Activated CD4-positive, alpha-beta T cell treated with anti-CD3 and anti-CD28 coated beads, Interleukin-2, amount 10 ng/mL, durations not matched to agents 7 days and 5 days (primary cell): Measurements from ENCODE around the gene EPB41L5. TPM values are rescaled to one million over a fixed set of nuclear protein-coding genes. Genes with fewer than 3 reads are reported as not detected.
"Not testable (repeated sequence)": the region's sequence is repeated elsewhere in the genome, so short reads cannot be mapped to it uniquely, and the experiment has no call there.

Experiments
- CTCF ChIA-PET: fragments of 350-600 bp; sonication (Branson Sonifier 250); formaldehyde crosslinking; loops from one replicate; lab custom pipeline; 2021; ENCODE audit warnings: antibody characterized with exemption; lab: Charles Lee
- POLR2A ChIA-PET: fragments of 350-600 bp; sonication (Branson Sonifier 250); formaldehyde crosslinking; loops from one replicate; lab custom pipeline; 2021; ENCODE audit warnings: antibody characterized with exemption; lab: Charles Lee
- DNase-seq: peaks from one replicate; pipeline ENCODE4 v3.0.0-alpha.2; 2020
- H3K27ac Mint-ChIP-seq: one replicate; pipeline ENCODE4 v1.8.0; 2021; ENCODE audit warnings: mild to moderate bottlenecking, moderate library complexity, mixed read lengths
- H3K27me3 Mint-ChIP-seq: one replicate; pipeline ENCODE4 v1.8.0; 2021; ENCODE audit warnings: mixed read lengths
- H3K36me3 Mint-ChIP-seq: one replicate; pipeline ENCODE4 v1.8.0; 2021; ENCODE audit warnings: low read depth, mixed read lengths
- H3K4me1 Mint-ChIP-seq: one replicate; pipeline ENCODE4 v1.8.0; 2021; ENCODE audit warnings: mixed read lengths
- H3K4me3 Mint-ChIP-seq: one replicate; pipeline ENCODE4 v1.8.0; 2021; ENCODE audit warnings: mild to moderate bottlenecking, moderate library complexity, mixed read lengths
- H3K9me3 Mint-ChIP-seq: one replicate; pipeline ENCODE4 v1.8.0; 2021; ENCODE audit warnings: mixed read lengths
- total RNA-seq, 2 experiments: library from RNA; stranded (reverse); gene quantifications; one replicate each; pipeline ENCODE4 v1.2.3, GENCODE V29; 2021

The EPB41L5 gene
- total RNA-seq, 2 experiments from 2014 or later, result 3.4 to 3.7 TPM

DNA sequence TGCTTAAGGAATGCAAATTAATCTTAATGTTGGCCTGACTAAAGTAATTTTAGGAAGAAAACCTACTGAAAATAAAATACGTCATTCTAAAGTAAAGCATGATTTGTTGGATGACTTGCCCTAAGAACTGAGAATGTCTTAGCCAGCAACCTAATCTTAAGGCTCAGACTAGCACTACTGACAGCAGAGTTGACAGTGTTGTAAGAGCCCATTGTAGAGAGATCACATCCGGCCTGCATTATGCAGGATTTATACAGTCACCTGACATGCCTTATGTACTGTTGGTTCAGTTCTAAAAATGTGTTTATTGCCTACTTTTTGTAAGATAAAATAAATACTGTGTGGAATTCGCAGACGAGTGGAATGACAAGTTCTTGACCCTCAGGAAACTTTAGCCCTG lies 128.0 kb downstream of the EPB41L5 start:
- Mint-ChIP-seq H3K27me3 (no peaks in the 10 kb centered on the region), H3K9me3 (no peaks in the 10 kb centered on the region), H3K4me3 (no peak overlapping the region), H3K36me3 (peaks cover 16% of the 10 kb centered on the region), H3K4me1 (no peaks in the 10 kb centered on the region), H3K27ac (no peak overlapping the region)
- CTCF ChIA-PET, result no interaction called here
- DNase-seq, result no peak
- POLR2A ChIA-PET, result no interaction called here

DNA sequence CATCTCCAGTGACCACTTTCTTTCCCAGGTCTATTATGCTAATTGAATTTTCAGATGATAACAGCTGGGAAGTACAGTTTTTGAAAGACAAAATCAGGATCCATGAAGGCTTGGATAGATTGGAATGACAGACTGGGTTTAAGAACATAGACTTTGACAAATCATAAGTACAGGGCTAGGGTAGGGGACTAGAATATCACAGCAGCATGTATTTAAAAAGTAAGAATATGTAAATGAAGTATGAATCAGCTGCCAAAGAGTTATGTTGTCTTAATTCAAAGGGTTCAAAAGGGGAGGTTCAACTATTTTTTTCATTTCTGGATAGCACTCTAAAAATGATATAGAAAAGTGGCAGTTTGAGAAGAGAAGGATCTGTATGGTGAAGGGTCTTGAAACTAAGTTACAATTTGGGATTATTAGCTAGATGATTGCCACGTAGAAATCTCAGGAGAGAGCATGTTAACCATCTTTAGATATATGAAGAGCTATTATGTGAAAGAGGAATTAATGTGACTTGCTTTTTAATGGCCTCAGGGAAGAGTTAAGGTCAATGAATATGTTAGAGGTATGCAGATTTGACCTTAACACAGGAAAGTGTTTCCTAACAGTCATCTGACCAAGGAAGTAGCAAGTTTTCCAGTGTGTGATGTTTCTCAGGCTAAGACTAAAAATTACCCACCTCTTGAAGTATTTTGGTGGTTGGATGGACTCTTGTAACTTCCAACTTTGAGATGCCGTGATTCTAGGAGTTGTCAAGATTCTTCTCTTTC lies 128.6 kb downstream of the EPB41L5 start:
- H3K9me3 Mint-ChIP-seq, result no peaks in the 10 kb centered on the region
- peaks cover 14% of the 10 kb centered on the region for H3K36me3 Mint-ChIP-seq
- no peaks in the 10 kb centered on the region for H3K4me1 Mint-ChIP-seq
- H3K27me3 Mint-ChIP-seq, result no peaks in the 10 kb centered on the region
- ChIA-PET POLR2A (no interaction called here), CTCF (no interaction called here)
- H3K4me3 Mint-ChIP-seq, result no peak overlapping the region
- H3K27ac Mint-ChIP-seq, result no peak overlapping the region
- DNase-seq, result no peak

DNA sequence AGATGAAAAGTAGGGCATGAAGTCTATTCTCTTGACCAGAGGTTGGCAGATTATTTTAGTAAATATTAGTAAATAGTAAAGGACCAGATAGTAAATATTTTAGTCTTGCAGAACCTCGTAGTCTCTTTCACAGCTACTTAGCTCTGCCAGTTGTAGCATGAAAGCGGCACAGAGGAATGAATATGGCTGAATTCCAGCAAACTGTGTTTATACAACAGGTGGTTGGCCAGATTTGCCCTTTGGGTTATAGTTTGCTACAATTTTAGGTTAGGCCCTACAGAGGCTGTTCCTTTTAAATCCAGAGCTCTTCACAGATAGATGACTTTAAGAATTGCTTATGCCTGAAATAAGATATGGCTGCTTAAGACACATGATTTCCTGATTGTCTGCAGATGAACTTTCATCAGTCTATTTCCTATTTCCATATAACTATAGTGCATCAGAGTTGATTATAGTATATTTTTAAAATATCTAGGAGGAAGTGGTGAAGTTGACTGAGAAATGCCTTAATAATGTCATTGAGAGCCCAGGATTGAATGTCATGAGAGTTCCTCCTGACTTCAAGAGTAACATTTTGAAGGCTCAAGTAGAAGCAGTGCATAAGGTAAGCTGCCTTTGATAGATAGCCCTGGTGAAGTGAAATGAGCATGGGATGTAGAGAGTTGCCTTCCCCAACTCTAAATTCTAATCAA lies 129.8 kb downstream of the EPB41L5 start:
- ChIA-PET POLR2A (no interaction called here), CTCF (interaction anchor here (1.7 kb wide), 1 partner anchor 11 kb away, joined by 6 read pairs; no protein-coding TSS in a partner anchor)
- no peaks in the 10 kb centered on the region for H3K9me3 Mint-ChIP-seq
- no peak for DNase-seq
- no peaks in the 10 kb centered on the region for H3K4me1 Mint-ChIP-seq
- no peak overlapping the region for H3K4me3 Mint-ChIP-seq
- H3K27ac Mint-ChIP-seq, result no peak overlapping the region
- H3K27me3 Mint-ChIP-seq, result no peaks in the 10 kb centered on the region
- H3K36me3 Mint-ChIP-seq, result peaks cover 7% of the 10 kb centered on the region

DNA sequence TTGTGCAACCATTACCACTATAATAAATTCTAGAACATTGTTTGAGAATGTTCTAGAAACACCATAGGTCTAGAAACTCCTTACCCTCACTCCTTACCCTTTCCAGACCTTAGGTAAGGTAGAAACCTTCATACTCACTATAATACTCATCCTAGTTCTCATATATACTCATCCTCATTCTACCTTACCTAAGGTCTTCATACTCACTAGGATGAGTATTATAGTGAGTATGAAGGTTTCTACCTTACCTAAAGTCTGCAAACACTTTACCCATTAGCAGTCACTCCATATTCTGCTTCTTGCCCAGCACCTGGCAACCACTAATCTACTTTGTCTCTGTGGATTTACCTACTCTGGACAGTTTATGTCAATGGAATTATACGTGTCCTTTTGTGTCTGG lies 135.4 kb downstream of the EPB41L5 start:
- CTCF ChIA-PET, result no interaction called here
- POLR2A ChIA-PET, result no interaction called here

DNA sequence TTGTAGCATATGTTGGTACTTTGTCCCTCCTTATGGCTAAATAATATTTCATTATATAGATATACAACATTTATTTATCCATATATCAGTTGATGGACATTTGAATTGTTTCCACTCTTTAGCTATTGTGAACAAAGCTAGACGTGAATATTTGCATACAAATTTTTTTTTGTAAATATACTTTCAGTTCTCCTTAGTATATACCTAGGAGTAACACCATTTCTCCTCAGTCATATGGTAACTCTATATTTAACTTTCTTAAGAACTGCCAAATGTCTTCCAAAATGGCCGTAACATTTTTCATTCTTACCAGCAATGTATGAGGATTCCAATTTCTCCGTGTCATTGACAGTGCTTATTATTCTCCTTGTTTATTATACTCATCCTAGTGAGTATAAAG lies 135.8 kb downstream of the EPB41L5 start:
- ChIA-PET CTCF (no interaction called here), POLR2A (no interaction called here)
- Mint-ChIP-seq H3K4me3 (no peak overlapping the region), H3K27me3 (no peaks in the 10 kb centered on the region), H3K36me3 (peaks cover 7% of the 10 kb centered on the region), H3K9me3 (peaks cover 9% of the 10 kb centered on the region), H3K4me1 (no peaks in the 10 kb centered on the region), H3K27ac (no peak overlapping the region)
- no peak for DNase-seq

More for the DNA sequence above, 135.4 kb downstream of the EPB41L5 start:
- DNase-seq, result no peak
- H3K27ac Mint-ChIP-seq, result no peak overlapping the region
- no peaks in the 10 kb centered on the region for H3K4me1 Mint-ChIP-seq
- no peaks in the 10 kb centered on the region for H3K27me3 Mint-ChIP-seq
- peaks cover 5% of the 10 kb centered on the region for H3K36me3 Mint-ChIP-seq
- no peak overlapping the region for H3K4me3 Mint-ChIP-seq
- H3K9me3 Mint-ChIP-seq, result peaks cover 7% of the 10 kb centered on the region

DNA sequence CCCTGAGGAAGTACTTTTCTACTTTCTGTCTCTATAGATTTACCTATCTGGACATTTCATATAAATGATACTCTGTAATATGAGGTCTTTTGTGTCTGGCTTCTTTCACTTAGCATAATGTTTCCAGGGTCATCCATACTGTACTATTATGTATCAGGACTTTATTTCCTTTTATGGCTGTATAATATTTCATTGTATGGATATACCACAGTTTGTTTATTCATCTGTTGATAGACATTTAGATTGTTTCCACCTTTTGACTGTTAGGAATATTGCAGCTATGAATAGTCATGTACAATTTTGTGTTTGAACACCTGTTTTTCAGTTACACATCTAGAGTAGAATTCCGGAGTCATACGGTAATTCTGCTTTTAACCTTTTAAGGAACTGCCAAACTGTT lies 136.5 kb downstream of the EPB41L5 start:
- peaks cover 8% of the 10 kb centered on the region for H3K36me3 Mint-ChIP-seq
- no peak overlapping the region for H3K27ac Mint-ChIP-seq
- no peaks in the 10 kb centered on the region for H3K4me1 Mint-ChIP-seq
- POLR2A ChIA-PET, result no interaction called here
- H3K9me3 Mint-ChIP-seq, result peaks cover 12% of the 10 kb centered on the region
- no peaks in the 10 kb centered on the region for H3K27me3 Mint-ChIP-seq
- DNase-seq, result no peak
- CTCF ChIA-PET, result interaction anchor here (0.6 kb wide), 1 partner anchor 25 kb away, joined by 4 read pairs; no protein-coding TSS in a partner anchor
- H3K4me3 Mint-ChIP-seq, result no peak overlapping the region

DNA sequence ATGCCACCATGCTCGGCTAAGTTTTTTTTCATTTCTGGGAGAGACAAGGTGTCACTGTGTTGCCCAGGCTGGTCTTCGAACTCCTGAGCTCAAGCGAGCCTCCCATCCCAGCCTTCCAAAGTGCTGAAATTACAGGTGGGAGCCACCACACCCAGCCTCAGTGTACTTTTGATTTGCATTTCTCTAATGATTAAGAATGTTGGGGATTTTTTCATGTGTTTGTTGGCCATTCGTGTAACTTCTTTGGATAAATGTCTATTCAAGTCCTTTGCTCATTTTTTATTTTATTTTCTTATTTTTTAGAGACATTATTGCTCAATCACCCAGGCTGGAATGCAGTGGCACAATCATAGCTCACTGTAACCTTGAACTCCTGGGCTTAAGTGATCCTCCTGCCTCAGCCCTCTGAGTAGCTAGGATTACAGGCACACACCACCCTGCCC lies 137.2 kb downstream of the EPB41L5 start:
- CTCF ChIA-PET, result interaction anchor here (0.6 kb wide), 1 partner anchor 25 kb away, joined by 4 read pairs; no protein-coding TSS in a partner anchor
- H3K27me3 Mint-ChIP-seq, result no peaks in the 10 kb centered on the region
- POLR2A ChIA-PET, result no interaction called here
- no peak overlapping the region for H3K27ac Mint-ChIP-seq
- peaks cover 9% of the 10 kb centered on the region for H3K36me3 Mint-ChIP-seq
- H3K9me3 Mint-ChIP-seq, result peaks cover 13% of the 10 kb centered on the region
- DNase-seq, result no peak
- H3K4me3 Mint-ChIP-seq, result no peak overlapping the region
- no peaks in the 10 kb centered on the region for H3K4me1 Mint-ChIP-seq

DNA sequence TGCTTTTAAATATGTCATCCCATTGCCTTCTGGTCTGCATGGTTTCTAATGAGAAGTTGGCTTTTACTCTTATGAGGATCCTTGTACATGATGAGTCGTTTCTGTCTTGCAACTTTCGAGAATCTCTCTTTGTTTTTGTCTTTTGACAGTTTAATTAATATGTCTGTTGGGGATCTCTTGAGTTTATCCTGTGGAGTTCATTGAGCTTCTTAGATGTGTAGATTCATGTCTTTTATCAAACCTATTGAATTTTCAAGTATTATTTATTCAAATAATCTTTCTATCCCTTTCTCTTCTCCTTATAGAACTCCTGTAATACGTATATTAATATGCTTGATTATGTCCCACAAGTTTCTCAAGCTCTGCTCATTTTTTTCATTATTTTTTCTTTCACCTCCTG lies 142.4 kb downstream of the EPB41L5 start:
- no peaks in the 10 kb centered on the region for H3K27me3 Mint-ChIP-seq
- no peaks in the 10 kb centered on the region for H3K4me1 Mint-ChIP-seq
- H3K4me3 Mint-ChIP-seq, result no peak overlapping the region
- H3K36me3 Mint-ChIP-seq, result peaks cover 39% of the 10 kb centered on the region
- peaks cover 27% of the 10 kb centered on the region for H3K9me3 Mint-ChIP-seq
- no peak for DNase-seq
- ChIA-PET CTCF (no interaction called here), POLR2A (interaction anchor here (0.7 kb wide), 1 partner anchor 393 kb away, joined by 3 read pairs; no protein-coding TSS in a partner anchor)
- H3K27ac Mint-ChIP-seq, result no peak overlapping the region

DNA sequence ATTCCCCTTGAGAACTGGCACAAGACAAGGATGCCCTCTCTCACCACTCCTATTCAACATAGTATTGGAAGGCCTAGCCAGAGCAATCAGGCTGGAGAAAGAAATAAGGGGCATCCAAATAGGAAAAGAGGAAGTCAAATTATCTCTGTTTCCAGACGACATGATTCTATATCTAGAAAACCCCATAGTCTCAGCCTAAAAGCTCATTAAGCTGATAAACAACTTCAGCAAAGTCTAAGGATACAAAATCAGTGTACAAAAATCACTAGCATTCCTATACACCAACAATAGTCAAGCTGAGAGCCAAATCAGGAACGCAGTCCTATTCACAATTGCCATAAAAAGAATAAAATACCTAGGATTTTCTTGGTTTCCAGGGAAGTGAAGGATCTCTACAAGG lies 145.8 kb downstream of the EPB41L5 start:
- peaks cover 36% of the 10 kb centered on the region for H3K36me3 Mint-ChIP-seq
- CTCF ChIA-PET, H3K27ac Mint-ChIP-seq, H3K4me1 Mint-ChIP-seq, DNase-seq, POLR2A ChIA-PET, H3K27me3 Mint-ChIP-seq, H3K4me3 Mint-ChIP-seq: not testable (repeated sequence)
- peaks cover 17% of the 10 kb centered on the region for H3K9me3 Mint-ChIP-seq

DNA sequence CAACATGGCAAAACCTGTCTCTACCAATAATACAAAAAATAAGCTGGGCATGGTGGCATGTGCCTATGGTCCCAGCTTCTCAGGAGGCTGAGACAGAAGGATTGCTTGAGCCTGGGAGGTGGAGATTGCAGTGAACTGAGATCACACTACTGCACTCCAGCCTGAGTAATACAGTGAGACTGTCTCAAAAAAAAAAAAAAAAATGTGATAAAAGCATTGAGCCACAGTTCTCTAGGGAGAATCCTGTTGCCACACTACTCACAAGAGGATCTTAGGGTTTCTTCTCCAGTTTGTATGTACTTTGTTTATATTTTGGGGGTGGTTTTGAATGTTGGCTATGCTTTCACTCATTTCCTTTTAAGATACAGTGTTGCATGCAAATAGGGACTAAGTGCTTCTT lies 148.3 kb downstream of the EPB41L5 start:
- CTCF ChIA-PET, result interaction anchor here (0.9 kb wide), 1 partner anchor 14 kb away, joined by 3 read pairs; no protein-coding TSS in a partner anchor
- DNase-seq, result no peak
- POLR2A ChIA-PET, result no interaction called here
- H3K27ac Mint-ChIP-seq, result no peak overlapping the region
- H3K9me3 Mint-ChIP-seq, result peaks cover 11% of the 10 kb centered on the region
- no peaks in the 10 kb centered on the region for H3K4me1 Mint-ChIP-seq
- no peak overlapping the region for H3K4me3 Mint-ChIP-seq
- H3K36me3 Mint-ChIP-seq, result peaks cover 31% of the 10 kb centered on the region
- H3K27me3 Mint-ChIP-seq, result no peaks in the 10 kb centered on the region

DNA sequence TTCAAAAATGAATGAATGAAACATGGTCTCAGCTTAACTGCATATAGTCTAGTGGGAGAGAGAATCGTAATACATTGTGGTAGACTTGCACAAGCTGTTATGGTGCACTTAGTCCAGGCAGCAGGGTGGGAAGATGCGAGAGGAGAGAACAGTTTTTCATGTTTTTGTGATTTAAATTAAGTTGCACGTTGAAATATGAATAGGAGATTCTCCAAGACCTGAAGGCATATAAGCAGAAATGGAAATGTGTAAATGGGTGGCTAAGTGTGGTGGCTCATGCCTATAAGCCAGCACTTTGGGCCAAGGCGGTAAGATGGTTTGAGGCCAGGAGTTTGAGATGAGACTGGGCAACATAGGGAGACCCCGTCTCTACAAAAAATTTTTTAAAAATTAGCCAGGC lies 149.8 kb downstream of the EPB41L5 start:
- Mint-ChIP-seq H3K27ac (no peak overlapping the region), H3K4me3 (no peak overlapping the region), H3K36me3 (peaks cover 27% of the 10 kb centered on the region), H3K27me3 (no peaks in the 10 kb centered on the region), H3K4me1 (no peaks in the 10 kb centered on the region), H3K9me3 (no peaks in the 10 kb centered on the region)
- POLR2A ChIA-PET, result no interaction called here
- DNase-seq, result no peak
- CTCF ChIA-PET, result no interaction called here

DNA sequence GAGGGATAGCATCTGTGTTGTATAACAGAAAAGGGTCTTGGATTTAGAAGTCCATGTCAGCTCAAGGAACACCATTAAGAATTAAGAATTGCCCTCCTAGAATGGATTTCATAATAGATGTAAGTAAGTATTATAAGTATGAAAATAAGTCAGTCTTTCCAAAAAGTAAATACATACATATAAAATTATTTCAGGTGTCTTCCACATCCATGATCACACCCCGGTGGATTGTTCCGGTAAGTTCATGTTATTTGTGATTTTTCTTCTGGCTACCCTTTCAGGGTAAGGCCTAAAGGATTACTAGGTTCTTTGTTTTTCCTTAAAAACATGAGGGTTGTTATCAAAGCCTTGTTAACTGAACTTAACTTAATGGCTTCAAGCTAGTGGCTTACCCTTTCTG lies 154.4 kb downstream of the EPB41L5 start:
- ChIA-PET CTCF (no interaction called here), POLR2A (no interaction called here)
- no peak for DNase-seq
- H3K36me3 Mint-ChIP-seq, result peaks cover 48% of the 10 kb centered on the region
- H3K4me1 Mint-ChIP-seq, result no peaks in the 10 kb centered on the region
- H3K9me3 Mint-ChIP-seq, result peaks cover 4% of the 10 kb centered on the region
- no peaks in the 10 kb centered on the region for H3K27me3 Mint-ChIP-seq
- H3K4me3 Mint-ChIP-seq, result no peak overlapping the region
- no peak overlapping the region for H3K27ac Mint-ChIP-seq

DNA sequence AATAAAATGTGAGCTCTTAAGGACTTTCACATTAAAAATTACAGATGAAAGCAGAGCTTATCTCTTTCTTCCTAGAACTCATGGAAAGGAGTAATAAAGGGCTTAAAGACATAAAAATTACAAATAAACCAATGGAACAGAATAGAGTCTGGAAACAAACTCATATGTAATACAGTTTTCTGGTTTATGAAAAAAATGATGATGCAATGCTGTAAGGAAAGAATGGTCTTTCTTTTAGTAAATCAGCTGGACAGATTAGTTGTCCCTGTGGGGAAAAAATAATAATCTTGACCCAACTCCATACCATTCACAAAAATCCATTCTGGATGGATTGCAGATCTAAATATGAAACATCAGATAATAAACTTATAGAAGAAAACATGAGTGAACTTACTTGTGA lies 156.1 kb downstream of the EPB41L5 start:
- Mint-ChIP-seq H3K9me3 (peaks cover 4% of the 10 kb centered on the region), H3K27ac (no peak overlapping the region), H3K4me3 (no peak overlapping the region), H3K4me1 (no peaks in the 10 kb centered on the region), H3K27me3 (no peaks in the 10 kb centered on the region), H3K36me3 (peaks cover 54% of the 10 kb centered on the region)
- ChIA-PET POLR2A (no interaction called here), CTCF (interaction anchor here (0.6 to 0.8 kb wide), 2 partner anchors 156 to 1054 kb away, joined by 3 to 5 read pairs; partner anchors contain the start of gene EPB41L5)
- DNase-seq, result no peak
